HG02938 (cell line): Measurements from ENCODE around the gene LRTM1.

ENCODE experiments used
- ATAC-seq: cut with Tn5 transposase; IDR thresholded peaks from one replicate; pipeline ENCODE4 v1.9.1; 2021; ENCODE audit warnings: mild to moderate bottlenecking, moderate library complexity; ENCODE audit not compliant: unreplicated experiment

Gene LRTM1

GRCh38 chr3:54941690-54942362 lies 14.0 kb upstream of the LRTM1 start:
- ATAC-seq, result no peak

GRCh38 chr3:54940971-54941370 lies 13.1 kb upstream of the LRTM1 start:
- no peak for ATAC-seq

DNA sequence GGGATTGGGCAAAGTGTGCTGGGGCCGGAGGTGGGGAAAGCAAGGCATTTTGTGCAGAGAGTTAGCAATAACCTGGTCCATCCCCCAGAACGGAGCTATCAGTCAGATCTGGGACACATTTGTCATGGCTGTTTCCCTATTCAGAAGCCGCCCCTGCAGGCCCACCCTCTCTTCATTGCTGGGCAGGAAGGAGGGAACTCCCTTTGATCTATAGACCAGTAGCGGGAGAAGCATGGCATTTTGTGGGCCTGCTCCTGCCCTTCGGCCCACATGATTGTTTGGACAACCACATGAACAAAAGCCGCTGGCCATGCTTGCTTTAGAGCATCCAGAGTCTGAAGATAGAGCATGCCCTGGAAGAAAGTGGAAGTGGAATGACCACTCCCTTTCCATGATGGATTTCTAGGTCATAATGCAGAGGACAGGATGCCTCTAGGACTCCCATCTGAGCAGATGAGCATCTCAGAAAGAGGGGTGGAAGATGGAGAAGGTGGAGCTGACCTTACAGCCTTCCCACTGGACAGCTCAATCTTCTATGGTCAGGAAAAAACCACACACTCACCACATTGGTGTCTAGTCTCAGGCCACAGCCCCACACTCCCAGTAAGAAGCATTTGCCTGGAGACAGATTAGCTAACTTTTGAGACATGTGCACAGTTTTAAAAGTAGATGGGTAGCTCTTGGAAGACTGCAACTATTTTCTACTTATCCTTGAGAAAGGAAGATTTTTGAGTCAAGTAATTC lies 11.9 kb upstream of the LRTM1 start:
- ATAC-seq, result no peak

DNA sequence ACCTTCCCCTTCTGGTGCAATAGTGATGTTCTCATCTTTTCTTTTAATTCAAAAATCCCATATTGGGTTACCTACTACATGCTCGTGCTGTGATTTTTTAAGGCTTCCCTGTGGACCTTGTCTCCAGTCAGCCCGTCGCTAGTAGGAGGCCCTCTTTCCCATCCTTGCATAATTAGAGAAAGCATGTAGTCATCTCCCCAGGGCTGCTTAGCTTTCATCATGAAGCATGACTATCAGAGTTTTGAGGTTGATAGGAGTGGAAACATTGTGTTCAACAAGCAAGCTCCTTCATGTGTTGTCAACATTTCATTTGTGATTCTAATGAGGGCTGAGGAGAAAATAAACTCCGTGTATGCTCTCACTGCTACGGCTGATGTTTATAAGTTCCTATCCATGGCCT lies 8.7 kb upstream of the LRTM1 start:
- no peak for ATAC-seq

- ATAC-seq, result no peak
Observed at GRCh38 chr3:54935869-54936268, 8.0 kb upstream of the LRTM1 start.

- no peak for ATAC-seq
Observed at GRCh38 chr3:54932606-54933005, 4.7 kb upstream of the LRTM1 start.

DNA sequence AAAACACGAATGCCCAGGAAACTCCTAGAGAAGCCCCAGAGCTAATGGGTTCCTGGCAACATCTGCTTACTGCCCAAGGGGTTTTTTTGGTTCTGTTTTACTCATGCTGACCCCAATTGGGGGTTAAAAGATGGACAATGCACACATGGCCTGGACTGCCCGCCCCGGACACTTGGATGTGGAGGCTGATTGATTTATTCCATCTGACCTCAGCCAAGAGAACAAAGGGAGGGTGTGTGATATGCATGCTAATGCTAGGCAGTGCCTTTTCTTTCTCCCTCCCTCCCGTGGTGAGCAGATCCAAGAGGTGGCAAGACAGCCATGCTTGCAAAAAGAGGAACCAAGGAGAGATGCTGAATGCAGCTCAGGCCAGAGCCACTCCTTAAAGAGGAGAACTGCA lies 3.3 kb upstream of the LRTM1 start:
- no peak for ATAC-seq

- ATAC-seq, result no peak
Observed at GRCh38 chr3:54918516-54918915, 9.3 kb downstream of the LRTM1 start.

DNA sequence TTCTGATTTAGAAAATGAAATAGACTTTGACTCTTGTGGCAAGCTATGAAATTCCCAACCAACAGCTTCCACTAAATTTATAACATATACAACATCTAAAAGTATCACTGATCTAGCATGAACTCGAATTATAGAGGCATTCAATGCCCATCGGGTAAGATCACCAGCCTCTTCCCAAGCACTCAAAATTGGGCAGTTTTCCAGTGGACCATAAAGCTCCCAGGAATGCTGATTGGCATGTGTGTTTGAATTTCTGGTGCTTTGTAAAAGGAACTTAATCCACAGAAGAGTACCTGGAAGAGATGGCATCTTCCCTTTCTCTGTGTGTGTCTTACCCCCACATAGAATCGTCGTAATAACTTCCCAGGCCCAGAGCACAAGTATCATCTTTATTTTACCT lies 10.0 kb downstream of the LRTM1 start:
- no peak for ATAC-seq

- ATAC-seq, result no peak
Observed at GRCh38 chr3:54917174-54917573, 10.7 kb downstream of the LRTM1 start.

DNA sequence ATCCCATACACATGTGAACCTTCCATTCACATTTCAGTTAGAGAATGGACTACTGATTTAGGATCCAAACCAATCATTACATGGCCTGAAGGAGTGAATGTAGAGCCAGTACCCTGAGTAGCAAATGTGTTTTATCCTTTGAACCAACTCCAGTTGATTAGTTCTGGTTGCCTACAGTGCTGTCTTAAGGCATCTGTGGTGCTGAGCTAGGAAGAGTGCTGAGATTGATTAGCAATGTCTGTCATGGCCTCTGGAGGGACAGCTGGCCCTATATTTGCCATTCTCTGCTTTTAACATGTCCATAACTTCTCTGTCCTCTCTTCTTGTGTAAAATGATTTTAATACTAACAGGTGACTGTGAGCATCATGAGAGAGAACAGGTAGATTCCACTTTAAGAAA lies 11.1 kb downstream of the LRTM1 start:
- no peak for ATAC-seq

DNA sequence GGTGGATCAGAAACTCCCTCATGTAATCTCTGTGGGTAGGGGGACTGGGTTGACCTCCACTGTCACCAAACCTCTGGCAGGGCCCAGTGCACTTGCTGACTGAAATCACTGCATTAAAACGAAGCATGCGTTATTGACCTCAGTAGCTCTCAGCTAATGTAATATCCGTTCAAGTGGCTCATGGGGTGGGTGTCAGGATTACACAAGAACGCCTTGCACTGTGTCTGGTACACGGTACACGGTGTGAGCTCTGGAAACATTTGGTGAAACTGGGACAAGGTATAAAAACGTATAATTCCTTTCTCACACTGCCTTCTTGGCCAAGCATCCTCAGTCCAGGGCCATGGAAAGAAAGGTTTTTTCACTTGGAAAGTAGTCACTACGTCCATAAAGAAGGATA lies 11.9 kb downstream of the LRTM1 start:
- ATAC-seq, result no peak

DNA sequence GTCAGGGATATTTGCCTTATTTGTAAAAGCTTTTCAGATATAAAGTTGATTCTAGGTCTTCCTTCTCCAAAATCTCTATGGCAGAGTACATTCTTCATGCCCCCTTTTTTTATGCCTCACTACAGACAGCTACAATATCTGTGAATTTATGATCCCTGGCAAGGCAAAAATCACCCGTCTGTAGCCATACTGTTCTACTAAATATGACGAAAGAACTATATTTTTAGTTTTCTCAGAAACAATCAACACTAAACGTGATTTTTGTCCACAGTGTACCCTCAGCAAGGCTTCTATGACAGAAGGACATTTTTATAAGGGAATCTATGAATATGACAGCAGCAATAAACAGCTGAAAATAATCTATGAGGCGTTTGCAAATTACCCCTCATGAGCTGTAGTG lies 12.7 kb downstream of the LRTM1 start:
- no peak for ATAC-seq

- ATAC-seq, result no peak
Observed at GRCh38 chr3:54914180-54914579, 13.7 kb downstream of the LRTM1 start.

GRCh38 chr3:54909191-54909590 lies 18.7 kb downstream of the LRTM1 start:
- ATAC-seq, result no peak

DNA sequence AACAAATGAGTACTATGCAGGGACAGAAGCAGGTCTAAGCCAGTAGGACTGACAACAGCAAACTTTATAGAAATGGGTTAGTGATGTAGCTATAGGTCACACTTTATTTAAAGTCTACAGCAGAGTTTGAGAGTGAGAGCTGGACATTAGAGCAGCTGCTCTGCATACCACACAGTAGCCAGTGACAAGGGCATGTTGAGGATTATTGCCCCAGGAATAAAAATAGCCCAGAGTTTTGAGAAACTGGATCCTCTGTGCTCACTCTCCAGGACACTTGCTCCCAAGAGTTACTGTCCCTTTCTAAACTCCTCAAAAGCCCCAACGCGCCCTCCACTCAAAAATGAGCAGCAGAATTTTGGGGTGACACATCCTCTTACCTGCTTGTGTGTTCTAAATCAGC lies 21.1 kb downstream of the LRTM1 start:
- no peak for ATAC-seq

DNA sequence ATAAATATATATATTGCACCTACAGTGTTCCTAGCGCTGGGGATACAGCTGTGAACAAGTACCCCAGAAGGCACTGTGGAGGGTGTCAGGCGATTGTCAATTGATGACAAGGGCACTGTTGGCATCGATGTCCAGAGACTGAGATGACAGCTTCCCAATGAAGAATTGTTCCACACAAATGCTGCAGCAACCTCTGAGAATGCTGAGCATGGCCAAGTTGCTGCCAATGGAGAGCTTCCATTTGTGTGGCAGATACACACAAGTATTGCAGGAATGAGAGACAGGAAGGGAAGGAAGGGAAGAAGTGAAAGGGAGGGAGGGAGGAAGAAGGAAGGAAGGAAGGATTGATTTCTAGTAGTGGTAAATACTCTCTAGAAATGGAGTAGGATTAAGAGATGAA lies 21.9 kb downstream of the LRTM1 start:
- no peak for ATAC-seq

- no peak for ATAC-seq
Observed at GRCh38 chr3:54905261-54905888, 22.5 kb downstream of the LRTM1 start.

DNA sequence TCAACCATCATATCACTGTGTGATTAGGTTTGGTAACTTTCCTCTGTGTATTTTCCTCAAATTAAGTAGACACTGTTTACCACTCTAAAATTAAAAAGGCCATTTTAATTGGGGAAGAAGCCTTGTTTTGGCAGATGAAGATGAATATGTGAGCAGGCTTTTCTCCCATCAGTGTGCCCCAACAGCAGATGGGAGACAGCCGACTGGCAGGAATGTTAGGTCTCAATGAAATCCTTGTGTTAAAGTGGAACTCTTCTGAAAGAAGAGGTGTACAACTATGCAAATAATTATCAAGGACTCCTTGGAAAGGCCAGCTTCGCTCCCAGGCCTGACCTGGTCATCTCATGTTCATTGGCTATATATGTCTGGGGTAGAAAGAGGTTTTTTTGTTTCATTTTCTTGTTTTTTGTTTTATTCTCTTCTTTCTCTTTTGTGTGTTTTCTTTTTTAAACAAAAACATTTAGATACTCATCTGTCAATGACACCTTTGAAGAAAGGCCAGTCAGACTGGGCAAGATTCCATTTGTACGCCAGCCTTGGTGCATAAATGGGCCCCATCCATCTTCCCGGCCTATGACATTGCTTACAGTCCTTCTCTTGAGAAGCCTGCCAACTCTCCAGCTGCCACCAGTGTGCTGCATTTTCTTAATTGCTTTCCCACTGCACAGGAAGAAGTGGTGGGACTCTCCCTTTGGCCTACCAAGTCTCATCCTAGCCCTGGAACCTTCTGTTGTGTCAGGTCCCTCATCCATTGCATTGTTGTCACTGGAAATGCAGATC lies 25.8 kb downstream of the LRTM1 start:
- no peak for ATAC-seq

- no peak for ATAC-seq
Observed at GRCh38 chr3:54900838-54901591, 26.8 kb downstream of the LRTM1 start.

DNA sequence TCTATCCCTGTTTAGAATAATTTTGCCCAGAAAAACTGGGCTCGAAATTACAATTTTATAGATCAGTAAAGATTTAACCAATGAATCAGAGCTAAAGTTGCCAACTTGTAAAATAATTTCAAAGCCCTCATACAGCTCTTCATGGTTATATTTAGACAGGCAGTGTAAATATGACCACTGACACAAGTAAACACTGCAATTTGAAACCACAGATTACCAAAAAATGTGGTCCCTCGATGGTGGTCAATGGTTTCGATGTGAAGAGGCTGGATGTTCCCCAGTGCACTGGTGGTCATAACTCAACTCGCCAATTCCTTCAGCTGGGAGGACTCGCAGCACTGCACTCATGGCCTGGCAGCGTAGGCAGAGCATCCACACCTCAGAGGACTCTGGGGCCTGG lies 28.6 kb downstream of the LRTM1 start:
- no peak for ATAC-seq
